Panc1 (cell line): Measurements from ENCODE around the gene P2RY1. TPM values are rescaled to one million over a fixed set of nuclear protein-coding genes. Genes with fewer than 3 reads are reported as not detected.

Experiments used
- ATAC-seq: fragments of 200-7000 bp; cut with Tn5 transposase; 2 replicates; pipeline ENCODE4 v1.9.1; 2020; ENCODE audit warnings: mild to moderate bottlenecking, moderate library complexity
- BruUV-seq: library from RNA; stranded (reverse); fragments of 400-500 nt; replicated peaks from 2 replicates; lab custom pipeline; 2021; lab: Mats Ljungman, UMichigan
- CTCF ChIA-PET: fragments of 300-600 bp; sonication (Branson Sonifier 250); formaldehyde crosslinking; loops from one replicate; lab custom pipeline; 2022; ENCODE audit warnings: antibody characterized with exemption; lab: Charles Lee
- POLR2A ChIA-PET: fragments of 300-600 bp; sonication (Branson Sonifier 250); formaldehyde crosslinking; loops from one replicate; lab custom pipeline; 2022; ENCODE audit warnings: antibody characterized with exemption; lab: Charles Lee
- DNase-seq: peaks from one replicate; pipeline ENCODE4 v3.0.0-alpha.2; 2010; ENCODE audit warnings: low read depth, low spot score
- H3K27ac ChIP-seq: 2 replicates; pipeline ENCODE4 v1.5.1; 2011; ENCODE audit warnings: mild to moderate bottlenecking, low read length, inconsistent platforms
- H3K27me3 ChIP-seq: fragments of 200-500 bp; sonication (Bioruptor generic); 2 replicates; pipeline ENCODE4 v1.6.0; 2014; ENCODE audit warnings: low read length, inconsistent platforms; ENCODE audit not compliant: control insufficient read depth, insufficient read depth
- H3K36me3 ChIP-seq: fragments of 200-500 bp; sonication (Bioruptor generic); 2 replicates; pipeline ENCODE4 v1.5.1; 2014; ENCODE audit warnings: inconsistent platforms, mild to moderate bottlenecking, low read length, moderate library complexity; ENCODE audit not compliant: control insufficient read depth, insufficient read depth
- H3K4me1 ChIP-seq: 2 replicates; pipeline ENCODE4 v1.5.1; 2011; ENCODE audit warnings: inconsistent platforms, mild to moderate bottlenecking, low read length, moderate library complexity; ENCODE audit not compliant: control insufficient read depth, insufficient read depth
- H3K4me3 ChIP-seq, 2 experiments: 2 replicates each; pipeline ENCODE4 v1.5.1; 2011 to 2012; ENCODE audit warnings: low read depth in 2 of 2, low read length in 2 of 2, mild to moderate bottlenecking in 2 of 2, inconsistent platforms in 1 of 2, moderate library complexity in 1 of 2
- H3K9me3 ChIP-seq: fragments of 200-500 bp; sonication (Bioruptor generic); 2 replicates; pipeline ENCODE4 v1.5.1; 2014; ENCODE audit warnings: low read depth, mild to moderate bottlenecking, inconsistent platforms, low read length, moderate library complexity; ENCODE audit not compliant: control insufficient read depth, insufficient read depth
- CTCF ChIP-seq: fragments of 450-650 bp; IDR thresholded peaks from 2 replicates; pipeline ENCODE4 v1.5.1; 2017; ENCODE audit warnings: mild to moderate bottlenecking
- POLR2AphosphoS5 ChIP-seq: IDR thresholded peaks from 2 replicates; pipeline ENCODE4 v1.6.1; 2012; ENCODE audit warnings: mild to moderate bottlenecking, low read depth, low read length, moderate library complexity
- REST ChIP-seq, 2 experiments: IDR thresholded peaks; 2 replicates each; pipeline ENCODE4 v1.6.1; 2011 to 2012; ENCODE audit warnings: low read depth in 2 of 2, control low read depth in 1 of 2, low read length in 1 of 2, mild to moderate bottlenecking in 1 of 2, moderate library complexity in 1 of 2; ENCODE audit not compliant: insufficient read depth in 1 of 2
- SIN3A ChIP-seq: IDR thresholded peaks from 2 replicates; pipeline ENCODE4 v1.6.1; 2012; ENCODE audit warnings: low read depth, mild to moderate bottlenecking, low read length, moderate library complexity, borderline replicate concordance; ENCODE audit not compliant: insufficient read depth
- TCF7L2 ChIP-seq: IDR thresholded peaks from 2 replicates; pipeline ENCODE4 v1.6.1; 2011; ENCODE audit warnings: mild to moderate bottlenecking, low read depth, low read length, inconsistent platforms
- in situ Hi-C: cut with HindIII; loops from 2 replicates; pipeline ENCODE4 v1.10.0; 2016; ENCODE audit warnings: low sequenced_read_pairs, low pct_unique_long_range_greater_than_20kb
- intact Hi-C: fragments of 100-400 bp; cut with micrococcal nuclease; formaldehyde crosslinking; loops from one replicate; pipeline ENCODE4 v1.10.0; 2022; ENCODE audit not compliant: unreplicated experiment
- total RNA-seq: library from RNA; stranded (reverse); gene quantifications from one replicate; pipeline ENCODE4 v1.2.1, GENCODE V29; 2021; ENCODE audit not compliant: unreplicated experiment

P2RY1 gene
- total RNA-seq, 1 experiment from 2014 or later: 0.08 TPM

GRCh38 chr3:152811974-152812760 is 22.8 kb upstream of the P2RY1 start:
- POLR2A ChIA-PET: no interaction called here
- CTCF ChIA-PET: no interaction called here
- H3K27ac ChIP-seq: no peak overlapping the region
- no peaks in the 10 kb centered on the region; the same call in 1 of the 2 replicates for H3K27me3 ChIP-seq
- TF ChIP-seq CTCF (no peak), SIN3A (no peak), POLR2AphosphoS5 (no peak), REST (IDR thresholded peaks at IDR 0.05; ENCODE audit: insufficient read depth in 1 of 2, low read depth in 2 of 2, low read length in 1 of 2) (no peak), TCF7L2 (no peak)
- no peaks in the 10 kb centered on the region for H3K9me3 ChIP-seq
- intact Hi-C loops: no loop called here
- H3K36me3 ChIP-seq: no peaks in the 10 kb centered on the region
- no TSS peak for BruUV-seq
- ATAC-seq (no peak), DNase-seq (no peak)
- no peaks in the 10 kb centered on the region for H3K4me1 ChIP-seq
- in situ Hi-C loops: no loop called here
- no peak overlapping the region for H3K4me3 ChIP-seq

- intact Hi-C loops: no loop called here
- H3K9me3 ChIP-seq: no peaks in the 10 kb centered on the region
- H3K4me1 ChIP-seq: no peaks in the 10 kb centered on the region
- POLR2A ChIA-PET: no interaction called here
- no TSS peak for BruUV-seq
- CTCF ChIA-PET: no interaction called here
- in situ Hi-C loops: no loop called here
- TF ChIP-seq REST (IDR thresholded peaks at IDR 0.05; ENCODE audit: insufficient read depth in 1 of 2, low read depth in 2 of 2, low read length in 1 of 2): no peak
- no peak for TF ChIP-seq CTCF
- H3K4me3 ChIP-seq: no peak overlapping the region
- no peak for DNase-seq
- no peak overlapping the region for H3K27ac ChIP-seq
- no peaks in the 10 kb centered on the region for H3K36me3 ChIP-seq
- ATAC-seq: no peak
- no peaks in the 10 kb centered on the region; the same call in 1 of the 2 replicates for H3K27me3 ChIP-seq
These were observed 17.5 kb upstream of the P2RY1 start for GRCh38 chr3:152817400-152817799.
